ENCODE results near the gene SPRN.
"Not testable (repeated sequence)": the region's sequence is repeated elsewhere in the genome, so short reads cannot be mapped to it uniquely, and the experiment has no call there.

Gene SPRN

GRCh38 chr10:133441780-133442179 lies 17.4 kb upstream of the SPRN start:
- ATAC-seq = no peak
- TF ChIP-seq BACH2 (CRISPR knock-in tag; IDR thresholded peaks at IDR 0.05; ENCODE audit: borderline replicate concordance) (no peak), ESRRG (CRISPR knock-in tag; IDR thresholded peaks at IDR 0.05) (no peak), ZFP3 (CRISPR knock-in tag; IDR thresholded peaks at IDR 0.05) (no peak), ZNF565 (CRISPR knock-in tag; conservative IDR thresholded peaks at IDR 0.05; ENCODE audit: low read depth) (no peak), TCF4 (CRISPR knock-in tag; IDR thresholded peaks at IDR 0.05; ENCODE audit: borderline replicate concordance) (no peak), PATZ1 (CRISPR knock-in tag; IDR thresholded peaks at IDR 0.05; ENCODE audit: borderline replicate concordance) (no peak), TSHZ2 (CRISPR knock-in tag; IDR thresholded peaks at IDR 0.05) (no peak), ZNF8 (CRISPR knock-in tag; IDR thresholded peaks at IDR 0.05) (no peak), ARNTL (CRISPR knock-in tag; IDR thresholded peaks at IDR 0.05; ENCODE audit: borderline replicate concordance, low read depth) (no peak), PPARA (CRISPR knock-in tag; IDR thresholded peaks at IDR 0.05; ENCODE audit: borderline replicate concordance) (no peak), POU6F1 (CRISPR knock-in tag; IDR thresholded peaks at IDR 0.05; ENCODE audit: borderline replicate concordance, low read depth) (no peak), CSRNP3 (CRISPR knock-in tag; IDR thresholded peaks at IDR 0.05) (no peak)

- not testable (repeated sequence) for ATAC-seq
Observed at GRCh38 chr10:133441356-133441755, 16.9 kb upstream of the SPRN start.

GRCh38 chr10:133440633-133441285 lies 16.3 kb upstream of the SPRN start:
- no peak for ATAC-seq
- no peak for TF ChIP-seq POU6F1 (CRISPR knock-in tag; IDR thresholded peaks at IDR 0.05; ENCODE audit: borderline replicate concordance, low read depth)

- no peak for TF ChIP-seq PPARA (CRISPR knock-in tag; IDR thresholded peaks at IDR 0.05; ENCODE audit: borderline replicate concordance)
- no peak for TF ChIP-seq TOX (CRISPR knock-in tag; IDR thresholded peaks at IDR 0.05; ENCODE audit: borderline replicate concordance)
- TF ChIP-seq ZFP30 (CRISPR knock-in tag; IDR thresholded peaks at IDR 0.05) = no peak
- no peak for TF ChIP-seq CSDC2 (CRISPR knock-in tag; IDR thresholded peaks at IDR 0.05)
- TF ChIP-seq BACH2 (CRISPR knock-in tag; IDR thresholded peaks at IDR 0.05; ENCODE audit: borderline replicate concordance) = no peak
- TF ChIP-seq TCF4 (CRISPR knock-in tag; IDR thresholded peaks at IDR 0.05; ENCODE audit: borderline replicate concordance) = no peak
- no peak for ATAC-seq
Observed at GRCh38 chr10:133439517-133440461, 15.4 kb upstream of the SPRN start.

Data from SK-N-SH treated with all-trans-retinoic acid at 6 μM for 48 hours (cell line).